Tibial artery (tissue), 4 donors: ENCODE results near the gene C22orf23.

Experiments used
- DNase-seq, 2 donors: peaks; one replicate each; pipeline ENCODE4 v3.0.0-alpha.2; 2019
- H3K27ac ChIP-seq, 2 donors: fragments of 200-600 bp; sonication (generic) in 1 of 2; 1 replicate in 1 of 2; 2 replicates in 1 of 2; pipeline ENCODE4 v1.5.1; 2018 to 2019; ENCODE audit warnings: mild to moderate bottlenecking in 1 of 2
- H3K27me3 ChIP-seq, 2 donors: fragments of 200-600 bp; sonication (generic) in 1 of 2; one replicate each; pipeline versions ENCODE4 v1.5.1 to v1.6.0; 2016 to 2019
- H3K36me3 ChIP-seq, 3 donors: fragments of 200-600 bp; sonication (generic) in 2 of 3; one replicate each; pipeline ENCODE4 v1.5.1; 2016 to 2019; ENCODE audit warnings: mild to moderate bottlenecking in 2 of 3
- H3K4me1 ChIP-seq, 4 donors: fragments of 200-600 bp; sonication (generic) in 2 of 4; 1 replicate in 3 of 4; 2 replicates in 1 of 4; pipeline ENCODE4 v1.5.1; 2016 to 2019
- H3K4me3 ChIP-seq, 2 donors: fragments of 200-600 bp; sonication (generic) in 1 of 2; 1 replicate in 1 of 2; 2 replicates in 1 of 2; pipeline ENCODE4 v1.5.1; 2018 to 2019; ENCODE audit warnings: mild to moderate bottlenecking in 2 of 2
- H3K9me3 ChIP-seq, 3 donors: fragments of 200-600 bp; sonication (generic) in 1 of 3; one replicate each; pipeline ENCODE4 v1.5.1; 2016 to 2019
- intact Hi-C: fragments of 100-400 bp; cut with DNase I; formaldehyde crosslinking; loops from one replicate; pipeline ENCODE4 v1.15.0; 2023; ENCODE audit warnings: low total_unique reads
- TF ChIP-seq, protein P1 (sequence below), 2 experiments: fragments of 200-600 bp in 1 of 2; fragments of 450-650 bp in 1 of 2; IDR thresholded peaks; one replicate each; pipeline ENCODE4 v1.5.1; 2017 to 2019; ENCODE audit warnings: antibody characterized with exemption in 2 of 2, mild to moderate bottlenecking in 1 of 2, moderate library complexity in 1 of 2

The C22orf23 gene

DNA sequence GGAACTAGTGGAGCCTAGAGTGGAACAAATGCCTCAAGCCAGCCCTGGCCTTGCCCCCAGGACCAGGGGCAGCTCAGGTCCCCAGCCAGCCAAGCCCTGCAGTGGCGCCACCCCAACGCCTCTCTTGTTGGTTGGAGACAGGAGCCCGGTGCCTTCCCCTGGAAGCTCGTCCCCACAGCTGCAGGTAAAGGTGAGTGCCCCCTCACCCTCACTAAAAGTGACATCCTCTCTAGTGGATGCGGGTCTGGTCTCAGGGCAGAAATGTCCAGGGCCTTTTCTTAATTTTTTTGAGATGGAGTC is 25.8 kb downstream of the C22orf23 start:
- TF ChIP-seq, protein P1, sequence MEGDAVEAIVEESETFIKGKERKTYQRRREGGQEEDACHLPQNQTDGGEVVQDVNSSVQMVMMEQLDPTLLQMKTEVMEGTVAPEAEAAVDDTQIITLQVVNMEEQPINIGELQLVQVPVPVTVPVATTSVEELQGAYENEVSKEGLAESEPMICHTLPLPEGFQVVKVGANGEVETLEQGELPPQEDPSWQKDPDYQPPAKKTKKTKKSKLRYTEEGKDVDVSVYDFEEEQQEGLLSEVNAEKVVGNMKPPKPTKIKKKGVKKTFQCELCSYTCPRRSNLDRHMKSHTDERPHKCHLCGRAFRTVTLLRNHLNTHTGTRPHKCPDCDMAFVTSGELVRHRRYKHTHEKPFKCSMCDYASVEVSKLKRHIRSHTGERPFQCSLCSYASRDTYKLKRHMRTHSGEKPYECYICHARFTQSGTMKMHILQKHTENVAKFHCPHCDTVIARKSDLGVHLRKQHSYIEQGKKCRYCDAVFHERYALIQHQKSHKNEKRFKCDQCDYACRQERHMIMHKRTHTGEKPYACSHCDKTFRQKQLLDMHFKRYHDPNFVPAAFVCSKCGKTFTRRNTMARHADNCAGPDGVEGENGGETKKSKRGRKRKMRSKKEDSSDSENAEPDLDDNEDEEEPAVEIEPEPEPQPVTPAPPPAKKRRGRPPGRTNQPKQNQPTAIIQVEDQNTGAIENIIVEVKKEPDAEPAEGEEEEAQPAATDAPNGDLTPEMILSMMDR (IDR thresholded peaks at IDR 0.05) = no peak
- H3K4me3 ChIP-seq = no peak overlapping the region
- no peaks in the 10 kb centered on the region for H3K27me3 ChIP-seq
- peaks cover 51 to 99% (median 82%) of the 10 kb centered on the region in 3 donors for H3K36me3 ChIP-seq
- intact Hi-C loops = no loop called here
- DNase-seq = no peak
- no peaks in the 10 kb centered on the region for H3K9me3 ChIP-seq
- no peak overlapping the region for H3K27ac ChIP-seq
- H3K4me1 ChIP-seq = peaks cover 0 to 9% (median 6%) of the 10 kb centered on the region in 4 donors

- H3K4me3 ChIP-seq = no peak overlapping the region
- peaks cover 0 to 9% (median 5%) of the 10 kb centered on the region in 4 donors for H3K4me1 ChIP-seq
- TF ChIP-seq, protein P1 (IDR thresholded peaks at IDR 0.05) = no peak
- H3K27me3 ChIP-seq = no peaks in the 10 kb centered on the region
- no peak for DNase-seq
- no peaks in the 10 kb centered on the region for H3K9me3 ChIP-seq
- intact Hi-C loops = no loop called here
- no peak overlapping the region for H3K27ac ChIP-seq
- peaks cover 48 to 97% (median 79%) of the 10 kb centered on the region in 3 donors for H3K36me3 ChIP-seq
Observed at GRCh38 chr22:37926771-37927636, 26.4 kb downstream of the C22orf23 start.

DNA sequence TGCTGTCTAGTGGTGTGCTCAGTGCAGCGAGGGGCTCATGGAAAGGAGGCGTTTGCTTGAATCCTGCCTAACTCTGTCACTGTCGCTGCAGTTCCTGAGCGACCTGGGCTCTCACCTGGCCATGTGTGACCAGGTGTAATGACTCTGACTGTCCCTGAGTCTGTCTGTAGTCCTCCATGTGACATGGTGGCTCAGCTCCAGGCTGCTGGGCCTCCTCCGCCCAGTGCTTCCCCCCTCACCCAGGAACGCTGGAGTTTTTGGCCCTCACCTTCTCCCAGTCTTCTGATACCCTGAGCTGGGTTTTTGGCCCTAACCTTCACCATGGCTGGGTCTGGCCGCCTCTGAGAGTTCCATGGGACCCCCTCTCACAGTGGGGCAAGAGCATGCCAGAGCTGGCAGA is 27.0 kb downstream of the C22orf23 start:
- H3K9me3 ChIP-seq = no peaks in the 10 kb centered on the region
- peaks cover 45 to 97% (median 79%) of the 10 kb centered on the region in 3 donors for H3K36me3 ChIP-seq
- TF ChIP-seq, protein P1 (IDR thresholded peaks at IDR 0.05) = no peak
- no peak overlapping the region for H3K4me3 ChIP-seq
- no peak for DNase-seq
- no peak overlapping the region for H3K27ac ChIP-seq
- intact Hi-C loops = no loop called here
- H3K27me3 ChIP-seq = no peaks in the 10 kb centered on the region
- H3K4me1 ChIP-seq = peaks cover 0 to 9% (median 5%) of the 10 kb centered on the region in 4 donors

- Histone ChIP-seq H3K27me3 (no peaks in the 10 kb centered on the region), H3K4me1 (peaks cover 0 to 9% (median 5%) of the 10 kb centered on the region in 4 donors), H3K27ac (no peak overlapping the region), H3K36me3 (peaks cover 45 to 97% (median 82%) of the 10 kb centered on the region in 3 donors), H3K9me3 (no peaks in the 10 kb centered on the region), H3K4me3 (no peak overlapping the region)
- no peak for DNase-seq
- intact Hi-C loops = no loop called here
- TF ChIP-seq, protein P1 (IDR thresholded peaks at IDR 0.05) = no peak
Observed at GRCh38 chr22:37925767-37926166, 27.6 kb downstream of the C22orf23 start.

DNA sequence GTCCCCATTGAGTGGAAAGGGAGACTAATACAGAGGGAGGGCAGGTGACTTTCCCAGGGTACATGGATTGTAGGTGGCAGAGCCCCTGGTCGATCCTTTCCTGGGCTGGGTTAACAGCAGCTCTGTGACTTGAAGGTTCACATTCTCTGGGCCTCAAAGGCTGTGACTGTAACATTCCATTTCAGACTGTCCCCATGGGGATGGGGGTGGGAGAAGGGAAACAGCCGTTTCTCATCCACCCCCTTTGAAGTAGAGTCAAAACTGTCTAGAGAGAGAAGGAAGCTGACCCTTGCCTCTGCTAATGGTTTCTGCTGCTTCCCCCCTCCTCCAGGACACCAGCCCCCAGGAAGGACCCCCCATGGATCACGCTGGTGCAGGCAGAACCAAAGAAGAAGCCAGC is 28.1 kb downstream of the C22orf23 start:
- TF ChIP-seq, protein P1 (IDR thresholded peaks at IDR 0.05) = no peak
- Histone ChIP-seq H3K27ac (no peak overlapping the region), H3K4me3 (no peak overlapping the region), H3K4me1 (peaks cover 0 to 7% (median 2%) of the 10 kb centered on the region in 4 donors), H3K36me3 (peaks cover 45 to 97% (median 82%) of the 10 kb centered on the region in 3 donors), H3K27me3 (no peaks in the 10 kb centered on the region), H3K9me3 (no peaks in the 10 kb centered on the region)
- intact Hi-C loops = no loop called here
- no peak for DNase-seq
